Hematopoietic multipotent progenitor cell treated with erythropoietin and hydrocortisone succinate and interleukin-3 and kit ligand, for 15 days (in vitro differentiated cells): ENCODE results near the gene LYRM4.
"Not testable (repeated sequence)": the region's sequence is repeated elsewhere in the genome, so short reads cannot be mapped to it uniquely, and the experiment has no call there.

Source experiments
- DNase-seq: peaks from one replicate; pipeline ENCODE4 v3.0.0-alpha.2; 2015; ENCODE audit warnings: low spot score

LYRM4 gene

DNA sequence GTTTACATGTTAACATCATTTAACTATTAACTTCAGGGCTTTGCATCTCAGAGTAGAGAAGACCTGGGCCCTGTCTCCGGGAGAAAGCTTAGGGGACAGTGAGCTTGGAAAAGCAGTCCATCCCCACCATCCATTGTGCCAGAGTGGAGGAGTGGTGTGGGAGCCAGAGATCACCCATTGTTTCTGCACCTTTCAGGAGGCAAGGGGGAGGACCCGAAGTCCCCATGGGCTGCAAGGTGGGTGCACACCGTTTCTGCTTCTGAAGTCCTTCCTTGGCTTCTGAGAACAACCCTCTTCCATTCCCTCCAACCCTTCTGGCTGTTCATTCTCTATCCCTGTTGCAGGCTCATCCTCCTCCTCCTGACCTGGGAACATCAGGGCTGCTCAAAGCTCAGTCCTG is 179.6 kb downstream of the LYRM4 start:
- no peak for DNase-seq

DNA sequence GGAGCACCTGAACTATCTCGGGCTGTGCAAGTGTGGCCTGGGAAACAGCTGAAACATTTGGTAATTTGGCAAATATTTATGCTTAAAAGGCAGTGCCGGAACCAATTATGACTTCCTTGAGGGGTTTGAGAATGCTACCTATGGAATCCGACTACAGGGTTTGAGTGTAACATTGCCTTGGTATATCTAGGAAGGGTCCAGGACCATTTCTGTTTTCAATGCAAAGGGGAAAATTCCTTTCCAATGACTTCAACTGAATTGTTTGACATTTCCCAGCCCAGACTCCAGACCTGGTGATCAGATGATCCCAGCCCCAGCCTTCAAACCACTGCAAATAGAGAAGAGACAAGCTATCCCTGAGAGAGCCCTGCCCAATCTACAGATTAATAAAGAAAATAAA is 180.2 kb downstream of the LYRM4 start:
- no peak for DNase-seq

DNA sequence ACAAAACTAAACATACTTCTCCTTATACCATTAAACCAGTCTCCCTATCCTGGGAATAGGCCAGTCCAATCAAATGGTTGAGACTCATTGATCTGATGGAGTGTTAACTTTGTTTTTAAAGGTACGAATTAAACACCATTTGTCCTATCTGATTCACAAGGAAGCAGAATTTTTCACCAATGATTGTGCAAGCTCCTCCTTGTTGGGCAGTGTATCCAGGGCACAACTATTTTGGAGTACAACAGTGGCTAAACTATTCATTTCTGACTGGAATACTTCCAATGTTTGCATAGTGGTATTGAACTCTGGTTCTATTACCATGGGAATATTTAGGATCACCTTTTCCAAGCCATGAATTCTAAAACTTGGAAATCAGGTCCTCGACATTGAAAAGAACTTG is 181.1 kb downstream of the LYRM4 start:
- DNase-seq: no peak

DNA sequence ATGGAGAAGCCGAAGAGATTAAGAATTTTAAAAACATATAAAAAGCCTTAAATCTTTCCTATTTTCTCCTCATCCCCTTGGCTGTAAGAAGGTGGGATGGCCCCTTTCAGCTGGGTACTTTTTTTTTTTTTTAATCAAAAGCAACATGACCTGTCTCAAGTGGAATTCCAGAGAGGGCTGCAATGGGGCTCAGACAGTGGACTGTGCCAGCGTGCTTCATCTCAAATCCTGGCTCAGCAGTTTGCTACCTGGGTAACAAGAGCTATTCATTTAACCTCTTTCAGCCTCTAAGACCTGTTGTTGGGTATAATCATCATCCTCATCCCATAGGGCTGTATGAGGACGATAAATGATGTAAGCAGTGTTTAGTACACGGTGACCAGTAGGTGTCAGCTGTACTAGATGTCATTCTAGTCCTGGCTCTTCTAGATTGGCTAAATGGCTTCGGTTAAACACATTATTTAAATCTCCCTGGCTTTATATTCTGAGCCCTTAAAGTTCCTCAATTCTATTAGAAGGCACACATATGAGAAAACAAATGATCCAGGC is 182.6 kb downstream of the LYRM4 start:
- no peak for DNase-seq

DNA sequence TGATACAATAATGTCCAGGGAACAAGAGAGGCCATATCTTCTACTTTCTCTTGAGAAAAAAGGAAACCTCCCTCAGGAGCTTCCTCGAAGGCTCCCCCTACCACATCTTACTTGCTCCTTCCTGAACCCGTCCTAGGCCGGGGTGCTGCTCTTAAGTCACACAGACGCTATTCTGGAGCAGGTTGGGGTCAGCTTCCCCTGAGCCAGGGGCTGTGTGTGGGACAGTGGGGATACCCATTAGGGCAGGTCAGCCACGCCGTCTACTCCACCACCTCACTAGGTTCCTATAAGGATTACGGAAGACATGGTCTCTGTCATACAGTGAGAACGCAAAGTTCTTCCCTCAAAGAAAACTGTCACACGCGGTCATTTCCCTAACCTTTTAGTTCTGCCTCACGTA is 183.8 kb downstream of the LYRM4 start:
- no peak for DNase-seq

DNA sequence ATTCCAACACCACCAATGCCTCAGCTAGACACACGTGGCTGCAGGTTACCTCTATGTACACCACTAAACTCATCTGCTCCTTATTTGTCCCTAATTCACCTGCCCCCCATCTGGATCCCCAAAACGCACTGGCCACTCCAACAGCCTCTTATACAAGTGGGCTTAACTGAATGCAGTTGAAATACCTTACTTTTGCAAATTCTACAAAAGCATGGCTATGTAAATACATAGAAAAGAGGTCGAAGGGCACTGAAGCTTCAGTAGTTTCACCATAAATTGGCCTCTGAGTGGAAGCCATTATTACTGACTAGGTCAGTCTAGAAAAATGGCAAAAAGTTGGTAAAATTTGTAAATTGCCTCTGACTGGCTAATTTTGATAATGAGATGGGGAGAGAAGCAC is 186.8 kb downstream of the LYRM4 start:
- DNase-seq: no peak

DNA sequence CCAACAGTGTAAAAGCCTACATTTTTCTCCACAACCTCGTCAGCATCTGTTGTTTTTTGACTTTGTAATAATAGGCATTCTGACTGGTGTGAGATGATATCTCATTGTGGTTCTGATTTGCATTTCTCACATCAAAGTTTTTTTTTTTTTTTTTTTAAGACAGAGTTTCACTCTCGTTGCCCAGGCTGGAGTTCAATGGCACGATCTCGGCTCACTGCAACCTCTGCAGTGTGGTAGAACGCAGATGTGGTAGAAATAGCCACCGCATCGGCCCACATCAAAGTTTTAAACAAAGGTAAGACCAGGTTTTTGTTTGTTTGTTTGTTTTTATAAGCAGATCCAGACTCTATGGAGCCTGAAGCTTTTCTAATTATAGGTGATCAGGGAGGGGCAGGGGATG is 188.3 kb downstream of the LYRM4 start:
- no peak for DNase-seq

DNA sequence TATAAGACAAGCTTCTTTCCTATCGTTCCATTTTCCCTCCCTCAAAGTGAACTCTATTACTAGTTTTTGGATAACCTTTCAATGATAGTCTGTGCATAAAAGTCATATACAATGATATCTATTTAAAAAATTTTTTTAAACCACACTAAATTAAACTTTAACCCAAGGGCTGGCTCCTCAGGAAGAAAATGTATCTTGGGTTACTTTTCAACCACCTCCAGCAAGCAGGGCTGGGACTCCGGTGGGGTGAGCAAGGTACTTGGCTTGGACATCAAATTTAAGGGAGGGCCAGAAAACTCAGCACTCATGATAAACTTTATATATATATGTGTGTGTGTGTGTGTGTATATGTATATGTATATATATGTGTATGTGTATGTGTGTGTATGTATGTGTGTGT is 189.5 kb downstream of the LYRM4 start:
- no peak for DNase-seq

DNA sequence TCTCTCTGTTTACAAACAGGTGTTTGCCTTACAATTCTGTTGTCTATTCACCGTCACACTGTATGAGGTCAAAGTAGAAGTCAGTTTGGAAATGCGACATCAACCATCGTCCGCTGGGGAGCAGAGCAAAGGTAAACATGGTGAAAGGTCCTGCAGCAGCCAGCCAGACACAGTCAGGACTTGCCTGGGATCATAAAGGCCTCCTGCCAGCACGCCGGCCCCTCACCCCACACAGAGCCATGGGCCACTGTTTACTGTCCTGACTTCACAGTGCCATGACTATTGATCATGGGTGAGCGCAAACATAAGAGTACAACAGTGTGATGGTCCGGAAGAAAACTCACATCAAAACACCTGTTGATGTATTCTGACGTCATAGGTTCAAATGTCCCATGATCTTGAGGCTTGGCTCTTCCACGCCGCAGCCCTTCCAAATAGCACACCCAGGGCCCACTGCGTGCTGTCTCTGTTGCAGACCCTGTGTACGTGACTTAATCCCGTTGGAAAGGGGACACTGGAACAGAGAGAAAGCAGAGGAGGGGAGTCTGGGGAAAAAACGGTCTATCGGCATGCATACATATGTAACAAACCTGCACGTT is 192.5 kb downstream of the LYRM4 start:
- no peak for DNase-seq

DNA sequence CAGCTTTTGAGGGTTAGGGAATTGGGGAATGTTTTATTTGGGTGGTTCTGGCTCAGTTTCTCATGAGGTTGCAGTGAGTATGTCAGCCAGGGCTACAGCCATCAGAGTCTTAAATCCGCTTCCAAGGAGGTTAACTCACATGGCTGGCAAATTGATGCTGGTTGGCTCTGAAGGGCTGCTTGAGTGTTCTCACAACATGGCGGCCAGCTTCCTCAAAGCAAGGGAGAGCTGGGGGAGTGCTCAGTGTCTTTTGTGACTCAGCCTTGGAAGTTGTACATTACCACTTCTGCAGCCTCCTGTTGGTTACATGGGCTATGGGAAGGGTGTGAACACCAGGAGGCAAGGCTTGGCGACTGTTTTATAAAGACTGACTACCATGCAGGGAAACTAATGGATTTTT is 193.4 kb downstream of the LYRM4 start:
- DNase-seq: no peak

DNA sequence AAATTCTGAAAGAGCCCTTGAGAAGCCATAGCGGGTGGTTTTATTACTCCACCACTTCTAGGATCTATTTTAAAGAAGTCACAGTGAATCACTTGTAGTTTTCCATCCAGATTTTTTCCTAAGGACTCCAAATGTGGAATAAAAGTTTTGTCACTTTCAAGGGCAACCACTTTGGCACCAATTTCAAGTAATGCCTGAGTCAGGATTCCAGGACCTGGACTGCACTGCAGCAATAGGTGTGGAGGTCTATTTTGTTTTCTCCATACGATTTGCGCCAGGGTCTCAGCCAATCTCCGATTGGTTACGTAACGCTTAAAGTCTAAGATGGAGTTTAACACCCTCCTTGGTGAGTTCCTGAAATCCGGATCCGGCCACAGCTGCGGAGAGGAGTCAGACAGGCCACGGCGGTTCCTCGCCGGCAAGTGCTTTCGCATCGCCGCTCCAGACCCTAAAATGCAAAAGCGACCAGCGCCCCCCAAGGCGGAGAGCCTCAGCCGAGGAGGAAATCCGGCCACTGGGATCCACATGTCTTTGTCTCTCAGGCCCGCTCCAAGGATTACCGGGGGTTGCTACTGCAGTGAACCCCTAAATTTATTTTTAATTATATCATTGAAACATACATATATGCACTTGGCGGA is 194.2 kb downstream of the LYRM4 start:
- no peak for DNase-seq

DNA sequence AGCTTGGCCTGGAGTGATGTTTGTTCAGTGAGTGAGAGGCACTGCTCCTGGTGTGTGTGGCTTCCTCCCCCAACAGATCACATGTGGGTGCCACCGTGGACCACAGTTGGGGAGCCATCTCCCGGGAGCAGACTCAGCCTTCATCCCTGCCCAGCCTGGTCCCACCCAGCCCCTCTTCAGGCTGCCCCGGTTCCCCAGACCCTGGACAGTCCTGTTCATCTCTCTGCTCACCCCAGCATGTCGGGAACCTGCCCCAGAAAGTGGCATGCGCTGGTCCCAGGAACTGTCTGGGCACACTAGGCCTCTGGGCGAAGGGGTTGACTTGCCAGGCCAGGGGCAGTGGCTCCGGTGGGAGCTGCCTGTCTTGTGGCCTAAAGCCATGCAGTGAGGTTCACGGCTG is 197.1 kb downstream of the LYRM4 start:
- DNase-seq: no peak

DNA sequence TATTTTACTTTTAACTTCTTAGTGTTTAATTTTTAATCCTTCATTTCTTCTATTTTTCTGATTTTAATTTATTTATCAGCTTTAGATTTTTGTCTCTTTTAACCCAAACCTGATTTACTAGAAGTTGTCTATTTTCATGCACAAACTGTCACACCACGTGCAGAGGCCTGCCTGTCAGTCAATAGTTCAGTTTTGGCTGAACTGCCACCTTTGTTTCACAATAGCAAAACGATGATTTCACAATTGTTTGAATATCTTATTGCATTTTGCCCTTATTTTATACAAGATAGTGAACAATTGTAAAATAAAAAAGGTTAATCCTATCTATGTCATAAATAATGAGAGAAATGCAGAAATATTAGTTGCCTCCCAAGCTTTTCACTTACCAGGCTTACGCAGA is 199.6 kb downstream of the LYRM4 start:
- no peak for DNase-seq

DNA sequence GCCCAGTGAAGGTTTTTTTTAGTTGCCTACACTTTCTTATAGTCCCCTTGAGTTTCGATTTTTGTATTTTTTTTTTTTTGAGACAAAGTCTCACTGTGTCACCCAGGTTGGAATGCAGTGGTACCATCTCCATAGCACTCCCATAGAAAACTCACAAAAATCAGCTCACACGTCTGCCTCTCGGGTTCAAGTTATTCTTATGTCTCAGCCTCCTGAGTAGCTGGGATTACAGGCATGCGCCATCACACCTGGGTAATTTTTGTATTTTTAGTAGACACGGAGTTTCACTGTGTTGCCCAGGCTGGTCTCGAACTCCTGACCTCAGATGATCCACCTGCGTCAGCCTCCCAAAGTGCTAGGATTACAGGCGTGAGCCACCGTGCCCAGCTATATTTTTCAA is 200.3 kb downstream of the LYRM4 start:
- not testable (repeated sequence) for DNase-seq

DNA sequence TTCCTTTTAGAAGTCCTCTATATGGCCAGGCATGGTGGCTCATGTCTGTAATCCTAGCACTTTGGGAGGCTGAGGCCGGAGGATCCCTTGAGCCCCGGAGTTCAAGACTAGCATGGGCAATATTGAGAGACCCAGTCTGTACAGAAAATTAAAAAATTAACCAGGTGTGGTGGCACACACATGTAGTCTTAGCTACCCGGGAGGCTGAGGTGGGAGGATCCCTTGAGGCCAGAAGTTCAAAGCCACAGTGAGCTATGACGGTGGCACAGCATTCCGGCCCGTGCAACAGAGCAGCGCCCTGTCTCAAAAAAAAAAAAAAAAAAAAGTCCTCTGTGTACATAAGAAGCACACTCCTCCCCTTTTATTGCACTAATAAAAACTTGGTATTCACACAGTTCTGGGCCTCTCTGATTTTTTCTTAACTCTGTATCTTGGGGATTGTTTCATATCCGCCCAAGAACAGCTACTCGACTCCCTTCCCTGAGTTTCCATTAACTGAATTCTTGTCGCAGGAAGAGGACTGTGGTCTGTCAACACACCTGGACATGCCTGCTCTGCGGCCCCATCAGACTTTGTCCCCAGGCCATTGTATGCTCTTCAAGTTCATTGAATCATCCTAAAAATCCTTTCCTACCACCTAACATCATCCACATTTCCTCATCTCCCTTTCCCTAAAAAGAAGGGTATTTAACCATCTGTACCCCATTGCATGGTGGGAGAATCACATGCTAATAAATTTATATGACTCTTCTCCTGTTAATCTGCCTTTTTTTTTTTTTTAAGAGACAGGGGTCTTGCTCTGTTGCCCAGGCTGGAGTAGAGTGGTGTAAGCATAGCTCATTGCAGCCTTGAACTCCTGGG is 201.5 kb downstream of the LYRM4 start:
- no peak for DNase-seq
